Stimulated activated CD4-positive, alpha-beta T cell treated with anti-CD3 and anti-CD28 coated beads, Interleukin-12 subunit alpha, Interleukin-12 subunit beta, amount 100 ng/mL, for 48 hours (primary cell): ENCODE data around the gene FAM163B.

Source experiments
- DNase-seq, 3 donors: peaks; one replicate each; pipeline ENCODE4 v3.0.0-alpha.2; 2020; ENCODE audit warnings: low read depth in 2 of 3, low spot score in 1 of 3

FAM163B gene

GRCh38 chr9:133551446-133551845 lies 57.7 kb downstream of the FAM163B start:
- DNase-seq = no peak

DNA sequence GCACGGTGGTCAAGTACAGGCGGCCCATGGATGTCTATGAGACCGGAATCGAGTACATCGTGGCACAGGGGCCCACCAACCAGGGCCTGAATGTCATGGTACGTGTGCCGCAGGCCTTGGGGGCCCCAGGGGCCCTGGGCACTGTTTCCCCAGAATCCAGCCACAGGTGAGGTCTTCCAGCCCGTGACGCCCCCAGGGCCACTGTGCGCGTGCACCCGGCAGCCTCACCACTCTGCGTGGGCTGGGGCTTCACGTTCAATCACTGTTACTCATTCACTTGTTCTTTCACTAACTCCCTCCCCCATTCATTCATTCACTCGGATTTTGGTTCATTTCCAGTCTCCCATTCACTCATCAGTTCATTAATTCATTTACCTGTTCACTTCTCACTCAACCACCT lies 62.1 kb downstream of the FAM163B start:
- DNase-seq = no peak

DNA sequence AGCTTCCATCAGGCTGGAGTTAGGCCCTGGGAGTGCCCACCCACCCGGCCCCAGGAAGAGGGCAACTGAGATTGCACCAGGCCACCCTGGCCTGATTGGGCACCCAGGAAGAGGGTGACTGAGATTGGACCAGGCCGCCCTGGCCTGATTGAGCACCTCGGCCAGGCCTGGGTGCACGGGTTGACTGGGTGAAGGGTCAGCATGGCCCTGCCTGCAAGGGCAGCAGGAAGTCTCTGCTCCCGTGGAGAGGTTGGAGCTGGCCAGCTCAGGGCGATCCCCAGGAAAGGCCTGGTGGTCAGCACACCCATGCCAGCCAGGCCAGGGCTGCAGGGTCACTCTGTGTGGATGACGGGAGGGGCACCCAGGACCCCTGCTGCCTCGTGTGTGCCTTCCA lies 62.9 kb downstream of the FAM163B start:
- no peak for DNase-seq

DNA sequence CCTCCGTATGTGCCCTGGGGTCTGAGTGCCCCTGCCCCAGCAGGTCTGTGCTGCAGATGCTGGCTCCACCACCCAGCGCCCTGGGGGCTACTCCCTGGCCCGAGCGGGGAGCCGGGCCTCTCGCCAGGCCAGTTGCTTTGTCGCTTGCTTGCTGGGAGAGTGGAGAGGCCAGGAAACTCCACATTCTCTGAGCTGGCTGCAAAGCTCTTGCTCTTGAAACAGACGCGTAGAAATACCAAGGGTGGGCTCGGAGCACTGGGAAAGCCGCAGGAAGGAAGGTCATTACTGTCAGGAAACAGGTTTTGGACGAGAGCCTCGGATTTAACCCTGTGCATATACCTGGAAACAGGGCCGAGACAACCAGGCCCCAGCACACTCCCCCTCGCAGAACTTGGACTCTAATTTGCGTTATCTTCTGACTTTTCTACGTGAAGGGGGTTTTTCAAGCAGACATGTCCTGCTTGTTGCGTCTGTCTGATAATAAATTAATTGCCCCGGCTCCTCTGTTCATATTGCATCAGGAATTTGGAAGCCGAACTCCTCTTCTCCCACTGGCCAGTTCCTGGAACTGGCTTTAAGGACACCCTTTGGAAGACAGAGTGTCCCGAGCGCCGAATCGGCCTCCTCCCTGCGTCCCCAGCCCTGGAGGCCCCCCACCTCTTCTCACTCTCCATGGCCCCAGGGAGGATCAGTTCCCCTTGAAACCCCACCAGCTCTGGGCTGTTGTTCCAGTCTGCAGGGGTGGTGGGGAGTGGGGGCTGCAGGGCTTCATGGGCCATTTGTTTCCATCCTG lies 63.5 kb downstream of the FAM163B start:
- no peak for DNase-seq

DNA sequence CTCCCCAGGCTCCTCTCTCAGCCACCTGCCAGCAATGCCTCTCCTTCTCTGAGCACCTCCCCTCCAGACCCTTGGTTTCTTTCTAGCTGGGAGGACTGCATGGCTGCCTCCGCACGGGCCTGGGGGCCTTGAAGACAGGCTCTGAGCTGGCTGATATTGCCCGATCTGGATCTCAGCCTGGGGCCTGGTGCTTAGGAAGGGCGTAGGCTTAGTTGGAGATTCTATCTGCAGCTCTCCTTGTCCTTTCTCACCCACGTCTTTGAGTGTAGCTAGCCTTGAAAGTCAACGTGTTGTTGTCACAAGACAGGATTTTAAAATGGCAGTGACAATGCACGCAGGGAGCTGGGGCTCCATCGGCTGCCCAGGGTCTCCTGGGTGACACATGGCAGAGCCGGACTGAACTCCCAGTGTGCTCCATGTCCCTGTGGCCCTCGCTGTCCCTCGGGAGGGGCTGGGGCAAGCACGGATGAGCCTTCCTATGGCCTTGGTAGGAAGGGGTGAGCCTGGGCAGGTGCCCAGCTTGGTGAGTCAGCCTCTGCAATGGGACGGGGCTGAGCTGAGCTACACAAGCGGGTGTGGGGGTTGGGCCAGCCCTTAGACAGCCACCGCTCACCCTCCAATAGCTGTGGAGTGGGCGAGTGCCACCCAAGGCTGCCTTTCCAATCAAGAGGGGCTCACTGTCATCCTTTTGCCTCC lies 65.3 kb downstream of the FAM163B start:
- no peak for DNase-seq

GRCh38 chr9:133542002-133542401 lies 67.2 kb downstream of the FAM163B start:
- no peak for DNase-seq

DNA sequence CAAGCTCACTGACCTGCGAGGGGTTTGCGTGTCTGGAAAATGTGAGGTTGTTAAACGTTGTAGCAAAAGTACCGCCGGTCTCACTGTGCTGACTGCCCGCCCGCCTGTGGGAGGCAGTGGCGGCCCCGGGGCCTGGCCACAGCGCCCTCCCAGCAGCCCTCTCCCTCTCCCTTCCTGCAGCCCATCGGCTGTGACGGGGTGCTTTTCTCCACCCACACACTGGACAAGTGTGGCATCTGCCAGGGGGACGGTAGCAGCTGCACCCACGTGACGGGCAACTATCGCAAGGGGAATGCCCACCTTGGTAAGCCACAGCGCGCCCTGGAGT lies 68.5 kb downstream of the FAM163B start:
- DNase-seq = no peak

DNA sequence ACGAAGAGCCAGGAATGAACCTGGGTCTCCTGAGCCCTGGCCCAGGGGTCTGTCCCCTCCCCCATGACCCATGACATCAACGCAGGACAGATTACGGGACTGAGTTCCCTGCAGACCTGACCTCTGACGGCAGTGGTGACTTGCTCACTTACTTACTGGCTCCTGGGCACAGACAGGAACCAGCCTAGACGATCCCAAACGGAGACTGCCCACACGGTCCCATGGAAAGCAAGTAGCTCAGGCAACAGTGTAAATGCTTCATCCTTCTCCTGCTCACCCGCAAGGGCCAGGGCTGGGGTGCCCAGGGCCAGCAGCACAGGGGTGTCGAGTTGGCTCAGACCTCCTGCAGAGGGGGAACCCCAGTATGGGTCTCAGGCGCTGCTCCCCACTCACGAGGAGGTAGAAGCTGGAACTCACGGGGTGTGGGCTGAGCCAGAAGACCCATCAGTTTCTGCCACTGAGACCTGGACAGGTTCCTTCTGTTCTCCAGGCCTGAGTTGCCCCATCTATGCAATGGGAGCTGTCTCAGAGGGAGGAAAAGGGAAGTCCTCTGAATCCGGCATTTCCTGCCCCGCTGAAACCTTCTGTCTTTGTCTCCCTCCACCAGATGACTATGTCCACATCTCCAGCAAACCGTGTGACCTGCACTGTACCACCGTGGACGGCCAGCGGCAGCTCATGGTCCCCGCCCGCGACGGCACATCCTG lies 69.0 kb downstream of the FAM163B start:
- no peak for DNase-seq

- DNase-seq = no peak
These were observed 70.0 kb downstream of the FAM163B start for GRCh38 chr9:133538851-133539833.

DNA sequence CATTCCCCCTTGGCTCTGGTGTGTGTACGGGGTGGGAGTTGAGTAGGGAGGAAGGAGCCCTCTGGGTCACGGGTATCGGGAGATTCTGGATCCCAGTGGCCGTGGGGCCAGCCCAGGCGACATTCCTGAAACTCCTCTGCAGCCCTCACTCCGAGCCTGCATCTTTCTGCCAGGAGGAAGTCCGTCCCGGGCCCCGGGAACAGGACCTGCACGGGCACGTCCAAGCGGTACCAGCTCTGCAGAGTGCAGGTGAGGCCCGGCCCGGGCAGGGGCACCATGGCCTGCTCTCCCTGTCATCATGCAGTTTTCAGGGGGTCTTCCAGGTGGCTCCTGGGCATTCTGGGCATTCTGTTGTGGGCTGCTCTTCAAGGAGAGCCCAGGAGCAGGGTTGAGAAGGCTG lies 71.0 kb downstream of the FAM163B start:
- DNase-seq = no peak

DNA sequence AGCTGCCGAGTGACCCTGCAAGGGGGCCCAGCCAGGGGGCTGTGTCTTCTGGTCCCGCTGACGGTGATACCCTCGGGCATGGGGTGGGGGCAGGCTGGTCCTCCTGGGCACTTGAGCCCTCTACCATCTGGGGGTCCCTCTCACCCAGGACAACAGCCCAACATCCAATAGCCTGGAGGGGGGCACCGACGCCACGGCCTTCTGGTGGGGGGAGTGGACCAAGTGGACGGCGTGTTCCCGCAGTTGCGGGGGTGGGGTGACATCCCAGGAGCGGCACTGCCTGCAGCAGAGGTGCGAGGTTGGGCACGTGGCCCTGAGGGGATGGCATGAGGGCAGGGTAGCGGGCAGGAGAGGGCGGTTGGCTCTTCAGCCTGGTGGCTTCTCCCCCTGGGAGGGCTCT lies 71.9 kb downstream of the FAM163B start:
- DNase-seq = no peak

DNA sequence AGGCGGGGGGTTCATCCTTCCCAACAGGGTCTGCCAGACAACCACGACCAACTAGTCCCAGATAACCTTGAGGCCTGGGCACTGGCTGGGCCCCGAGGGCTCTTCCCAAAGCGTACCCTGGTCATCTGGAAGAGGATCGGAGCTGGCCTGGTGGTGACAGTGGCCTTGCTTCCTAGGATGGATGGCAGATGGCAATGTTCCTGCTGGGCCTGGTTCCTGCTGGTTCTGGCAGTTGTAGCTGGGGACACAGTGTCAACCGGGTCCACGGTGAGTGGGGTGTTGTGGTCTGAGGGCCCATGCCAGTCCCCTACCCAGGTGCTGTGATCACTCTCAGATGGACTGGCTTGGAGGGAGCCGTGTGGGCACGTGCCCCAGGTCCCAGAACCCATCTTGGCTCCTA lies 72.7 kb downstream of the FAM163B start:
- DNase-seq = no peak

- DNase-seq = no peak
These were observed 73.1 kb downstream of the FAM163B start for GRCh38 chr9:133536080-133536479.

- no peak for DNase-seq
These were observed 73.8 kb downstream of the FAM163B start for GRCh38 chr9:133535306-133535877.

DNA sequence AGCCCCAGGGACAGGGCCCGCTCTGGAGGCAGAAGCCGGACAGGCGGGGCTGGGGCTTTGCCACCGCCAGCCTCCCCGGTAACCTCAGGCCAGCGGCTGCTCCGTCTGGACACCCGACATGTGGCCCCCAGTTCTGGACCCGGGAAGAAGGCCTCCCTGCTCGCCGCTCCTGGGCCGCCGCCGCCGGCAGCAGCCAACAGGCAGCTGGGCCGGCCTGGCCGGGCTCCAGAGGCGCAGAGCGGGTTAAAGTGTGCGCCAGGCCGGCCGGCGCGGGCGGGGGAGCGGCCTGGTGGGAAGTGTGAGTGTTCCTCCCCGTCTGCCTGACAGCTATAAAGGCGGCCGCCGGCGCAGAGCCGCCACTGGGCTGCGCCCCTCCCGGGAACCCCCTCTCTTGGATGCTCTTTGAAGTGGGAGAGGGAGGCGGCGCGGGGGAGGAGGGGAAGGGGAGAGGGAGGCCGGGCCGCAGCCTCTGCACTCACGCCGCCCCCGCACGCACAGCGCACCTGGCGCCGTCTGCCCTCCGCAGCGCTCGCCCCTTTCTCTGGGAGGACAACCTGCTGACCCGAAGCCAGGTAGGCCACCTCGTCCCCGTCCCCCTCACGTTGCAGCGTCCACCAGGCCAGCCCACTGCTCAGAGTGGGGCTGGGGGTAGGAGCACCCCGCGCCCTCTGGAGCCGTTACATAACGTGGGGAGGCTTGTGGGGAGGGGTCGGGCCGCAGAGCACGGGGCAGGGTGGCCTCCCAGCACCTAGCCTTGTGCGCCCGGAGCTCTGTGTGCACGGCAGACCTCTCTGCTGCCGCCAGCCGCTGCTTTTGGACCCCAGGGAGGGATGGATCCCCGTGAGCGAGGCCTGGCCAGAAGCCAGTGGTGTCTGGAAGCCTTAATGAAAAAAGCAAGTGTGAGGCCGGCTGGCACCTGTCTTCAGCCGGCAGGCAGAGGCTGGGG lies 74.6 kb downstream of the FAM163B start, which contains the start of gene ADAMTSL2:
ADAMTSL2 (plus strand) TSS at position 359 of the 946 bp plus-strand sequence. CDS start 2,009 bp downstream, outside the sequence.
- DNase-seq = peak in 1 of 3 donors; percentile 4

DNA sequence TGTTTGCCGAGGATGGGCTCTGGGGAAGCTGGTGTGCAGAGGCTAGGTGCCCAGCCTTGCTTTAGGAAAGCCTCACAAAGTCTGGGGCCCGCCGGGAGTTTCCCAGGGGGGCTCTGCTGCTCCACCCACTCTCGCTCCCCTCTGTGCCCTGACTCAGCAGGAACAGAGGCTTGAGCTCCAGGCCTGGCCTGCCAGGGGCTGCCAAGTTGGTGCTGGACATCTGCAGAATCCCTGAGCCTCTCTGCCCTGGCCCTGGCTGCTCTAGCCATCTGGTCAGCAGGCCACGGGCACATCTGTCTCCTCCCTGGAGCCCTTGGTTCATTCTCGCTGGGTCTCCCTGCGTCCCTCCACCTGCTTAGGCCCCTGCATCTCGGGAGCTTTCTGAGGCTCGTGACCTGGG lies 75.3 kb downstream of the FAM163B start:
- no peak for DNase-seq

DNA sequence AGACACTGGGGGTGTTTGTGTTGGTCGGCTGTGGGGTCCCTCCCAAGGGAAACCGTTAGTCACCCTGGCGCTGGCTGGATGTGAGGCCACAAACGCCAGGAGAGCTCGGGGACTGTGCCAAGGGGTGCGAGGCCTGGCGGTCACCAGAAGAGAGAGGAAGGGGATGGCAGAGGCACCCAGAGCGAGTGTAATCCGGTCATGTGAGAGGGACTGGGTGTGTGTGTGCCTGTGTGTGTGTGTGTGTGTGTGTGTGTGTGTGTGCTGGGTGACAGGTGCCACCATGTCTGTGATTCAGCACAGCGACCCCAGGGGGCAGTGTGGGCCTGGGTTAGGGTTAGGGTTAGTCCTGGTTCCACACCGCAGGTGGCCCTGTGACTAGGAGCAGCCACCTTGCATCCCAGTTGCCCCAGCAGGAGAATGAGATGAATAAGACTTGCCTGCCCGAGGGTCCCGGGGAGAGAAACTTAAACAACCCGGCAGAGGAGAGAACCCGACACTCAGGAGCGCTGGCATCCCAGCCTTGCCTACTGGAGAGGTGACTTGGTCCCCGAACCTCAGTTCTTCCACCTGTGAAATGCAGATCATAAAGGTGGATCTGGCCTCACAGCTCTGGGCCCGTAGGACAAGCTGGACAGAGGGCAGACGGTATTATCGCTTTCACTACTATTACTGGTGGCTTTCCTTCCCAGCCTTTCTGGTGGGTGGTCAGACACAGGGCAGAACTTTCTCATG lies 76.1 kb downstream of the FAM163B start:
- DNase-seq = peak; percentile 62 to 76 (median 69)

- no peak for DNase-seq
These were observed 77.9 kb downstream of the FAM163B start for GRCh38 chr9:133531293-133531692.

DNA sequence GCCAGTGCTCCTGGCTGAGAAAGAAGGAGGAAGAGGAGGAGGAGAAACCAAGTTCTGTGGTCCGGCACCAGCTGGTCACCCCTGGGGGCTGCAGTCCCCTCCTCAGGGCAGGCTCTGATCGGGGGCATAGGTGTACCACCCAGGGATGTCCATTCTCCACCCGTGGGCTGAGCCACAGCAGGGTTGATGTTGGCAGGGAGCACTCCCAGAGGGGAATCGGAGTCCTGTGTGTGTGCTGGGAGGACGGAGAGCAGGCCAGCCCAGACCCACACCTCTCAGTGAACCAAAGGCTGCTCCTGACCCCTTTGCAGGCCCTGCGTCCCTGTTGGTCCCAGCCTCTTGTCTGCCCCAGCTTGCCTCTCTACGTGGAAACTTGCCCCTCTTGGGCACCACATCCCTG lies 79.3 kb downstream of the FAM163B start:
- DNase-seq = no peak
